Measurements from ENCODE around the gene ITPKA. TPM values are rescaled to one million over a fixed set of nuclear protein-coding genes. Genes with fewer than 3 reads are reported as not detected.

Gene ITPKA
- polyA plus RNA-seq, 1 donor from 2014 or later: 0.20 TPM

GRCh38 chr15:41473418-41473817, 20.3 kb upstream of the ITPKA start:
- Histone ChIP-seq H3K79me2 (replicated peaks; ENCODE audit: insufficient read depth, low read length) (no peaks in the 10 kb centered on the region), H3K9me3 (ENCODE audit: low read length) (no peaks in the 10 kb centered on the region), H3F3A (ENCODE audit: insufficient read depth, low read length, poor library complexity, severe bottlenecking) (no peaks in the 10 kb centered on the region), H3K36me3 (ENCODE audit: insufficient read depth, low read length) (peaks cover 9% of the 10 kb centered on the region), H3K9me2 (ENCODE audit: insufficient read depth, low read length) (no peaks in the 10 kb centered on the region), H3K27me3 (ENCODE audit: insufficient read depth, low read depth, low read length) (no peaks in the 10 kb centered on the region), H3K9ac (ENCODE audit: low read length) (no peak overlapping the region), H3K4me3 (ENCODE audit: low read length) (no peak overlapping the region), H3K27ac (ENCODE audit: low read length) (no peak overlapping the region), H2AFZ (ENCODE audit: low read depth, low read length) (no peak overlapping the region), H3K4me2 (ENCODE audit: low read length) (no peak overlapping the region), H4K20me1 (ENCODE audit: insufficient read depth) (no peaks in the 10 kb centered on the region)
- TF ChIP-seq TAF1 (IDR thresholded peaks at IDR 0.05; ENCODE audit: low read depth) (no peak), CTCF (IDR thresholded peaks at IDR 0.05; ENCODE audit: poor library complexity, severe bottlenecking) (no peak), RAD21 (conservative IDR thresholded peaks at IDR 0.05) (no peak), EZH2 (IDR thresholded peaks at IDR 0.05; ENCODE audit: borderline replicate concordance, insufficient read depth, low read length, poor library complexity, severe bottlenecking) (no peak), MXI1 (conservative IDR thresholded peaks at IDR 0.05; ENCODE audit: poor library complexity, severe bottlenecking) (no peak), REST (IDR thresholded peaks at IDR 0.05; ENCODE audit: borderline replicate concordance) (no peak), SMC3 (conservative IDR thresholded peaks at IDR 0.05; ENCODE audit: poor library complexity) (no peak), POLR2AphosphoS5 (IDR thresholded peaks at IDR 0.05) (no peak), EP300 (conservative IDR thresholded peaks at IDR 0.05; ENCODE audit: poor library complexity, severe bottlenecking) (no peak)

- no peak overlapping the region for H3K27ac ChIP-seq (ENCODE audit: low read length)
- no peak for TF ChIP-seq TAF1 (IDR thresholded peaks at IDR 0.05; ENCODE audit: low read depth)
- TF ChIP-seq POLR2AphosphoS5 (IDR thresholded peaks at IDR 0.05): no peak
- TF ChIP-seq REST (IDR thresholded peaks at IDR 0.05; ENCODE audit: borderline replicate concordance): no peak
- no peak for TF ChIP-seq CTCF (IDR thresholded peaks at IDR 0.05; ENCODE audit: poor library complexity, severe bottlenecking)
- no peak for TF ChIP-seq RAD21 (conservative IDR thresholded peaks at IDR 0.05)
- TF ChIP-seq EP300 (conservative IDR thresholded peaks at IDR 0.05; ENCODE audit: poor library complexity, severe bottlenecking): no peak
- TF ChIP-seq MXI1 (conservative IDR thresholded peaks at IDR 0.05; ENCODE audit: poor library complexity, severe bottlenecking): no peak
- no peak for TF ChIP-seq EZH2 (IDR thresholded peaks at IDR 0.05; ENCODE audit: borderline replicate concordance, insufficient read depth, low read length, poor library complexity, severe bottlenecking)
- no peak overlapping the region for H3K4me2 ChIP-seq (ENCODE audit: low read length)
Observed at GRCh38 chr15:41474436-41474835, 19.2 kb upstream of the ITPKA start.

More at GRCh38 chr15:41474436-41474835, 19.2 kb upstream of the ITPKA start:
- no peaks in the 10 kb centered on the region for H3F3A ChIP-seq (ENCODE audit: insufficient read depth, low read length, poor library complexity, severe bottlenecking)
- H3K9me2 ChIP-seq (ENCODE audit: insufficient read depth, low read length): no peaks in the 10 kb centered on the region
- no peaks in the 10 kb centered on the region for H3K79me2 ChIP-seq (replicated peaks; ENCODE audit: insufficient read depth, low read length)
- H3K27me3 ChIP-seq (ENCODE audit: insufficient read depth, low read depth, low read length): no peaks in the 10 kb centered on the region
- peaks cover 9% of the 10 kb centered on the region for H3K36me3 ChIP-seq (ENCODE audit: insufficient read depth, low read length)
- H4K20me1 ChIP-seq (ENCODE audit: insufficient read depth): no peaks in the 10 kb centered on the region
- H2AFZ ChIP-seq (ENCODE audit: low read depth, low read length): no peak overlapping the region
- H3K4me3 ChIP-seq (ENCODE audit: low read length): no peak overlapping the region
- no peaks in the 10 kb centered on the region for H3K9me3 ChIP-seq (ENCODE audit: low read length)
- no peak overlapping the region for H3K9ac ChIP-seq (ENCODE audit: low read length)

Data from neural cell (in vitro differentiated cells).